Measurements from ENCODE around the gene COA1.
A peak's percentile ranks its signal among the peaks of the same experiment; 100 is the strongest.
"Not testable (repeated sequence)": the region's sequence is repeated elsewhere in the genome, so short reads cannot be mapped to it uniquely, and the experiment has no call there.

Gene COA1

GRCh38 chr7:43649755-43650274, 79.5 kb downstream of the COA1 start:
- peak; percentile 89 for DNase-seq

GRCh38 chr7:43648473-43649406, 80.6 kb downstream of the COA1 start:
- peak; percentile 95 for DNase-seq

DNA sequence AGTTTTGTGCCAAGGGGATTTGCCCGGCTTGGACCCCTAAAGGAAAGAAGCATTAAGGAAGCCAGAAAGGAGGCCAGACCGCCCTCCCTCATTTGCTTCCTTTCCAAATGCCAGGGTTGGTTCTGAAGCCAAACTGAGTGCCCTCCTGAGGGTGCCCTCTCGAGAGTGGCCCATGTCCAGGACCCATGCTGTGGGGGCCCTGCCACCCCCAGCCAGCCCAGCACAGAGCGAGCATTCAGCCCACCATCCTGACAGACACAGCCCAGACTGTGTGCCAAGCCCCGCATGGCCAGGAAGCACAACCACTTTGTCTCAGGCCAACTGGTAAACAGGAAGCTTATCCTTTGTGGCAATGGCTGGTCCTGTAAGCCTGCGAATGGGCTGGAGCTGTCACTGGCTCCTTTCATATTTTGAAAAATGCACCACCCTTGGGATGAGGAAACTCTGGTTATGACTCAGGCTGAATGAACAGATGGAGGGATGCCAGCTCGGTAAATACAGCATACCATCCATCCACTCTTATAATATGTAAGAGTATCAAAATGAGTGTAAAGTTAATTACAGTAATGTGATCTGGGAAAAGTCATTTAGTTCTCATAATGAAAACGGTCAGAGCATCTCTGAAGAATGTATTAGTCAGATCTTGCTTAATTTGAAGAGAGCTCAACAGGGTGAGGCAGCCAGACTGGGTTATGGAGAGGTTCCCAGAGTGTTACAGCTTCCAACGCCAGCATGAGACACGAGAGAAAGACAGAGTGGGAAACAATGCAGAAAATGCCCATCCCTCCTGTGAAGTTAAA, 81.5 kb downstream of the COA1 start:
- peak; percentile 66 for DNase-seq

GRCh38 chr7:43647339-43647672, 82.0 kb downstream of the COA1 start:
- DNase-seq, result no peak

DNA sequence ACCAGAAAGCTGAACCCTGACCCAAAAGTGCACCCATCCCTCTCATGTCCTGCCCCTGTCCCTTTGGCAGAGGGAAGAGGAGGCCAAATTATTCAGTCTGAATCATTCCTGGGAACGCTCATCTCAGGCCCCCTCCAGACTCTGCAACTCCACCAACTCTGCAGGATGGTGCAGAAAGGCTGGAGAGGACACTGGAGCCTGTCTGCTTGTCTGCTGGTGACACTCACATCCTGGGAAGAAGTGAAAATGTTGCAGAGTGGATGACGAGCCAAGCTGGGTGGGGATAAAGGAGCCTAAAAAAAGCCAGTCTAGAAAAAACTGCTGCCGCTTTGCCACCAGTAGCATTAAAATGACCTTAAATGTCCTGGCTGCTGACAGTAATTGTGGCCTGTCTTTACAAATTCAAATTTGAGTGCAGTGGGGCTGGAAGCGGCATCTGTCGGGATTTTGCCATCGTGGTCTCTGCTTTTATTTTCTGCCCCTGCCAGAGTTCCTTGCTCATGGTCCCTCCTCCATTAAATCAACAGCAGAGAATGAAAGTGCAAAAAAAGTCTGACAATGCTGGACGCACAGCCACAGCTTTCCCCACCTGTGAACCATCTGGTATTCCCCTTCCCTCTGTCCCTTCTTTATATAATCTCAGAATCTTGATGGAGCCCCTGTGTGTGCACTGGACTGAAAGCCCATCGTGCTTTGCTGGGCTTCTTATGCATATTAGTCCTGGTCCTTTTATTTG, 82.6 kb downstream of the COA1 start:
- DNase-seq, result no peak

- DNase-seq, result no peak
Measured at GRCh38 chr7:43645699-43646226, 83.6 kb downstream of the COA1 start.

GRCh38 chr7:43643846-43644245, 85.5 kb downstream of the COA1 start:
- DNase-seq, result no peak

- DNase-seq, result no peak
Measured at GRCh38 chr7:43642897-43643630, 86.3 kb downstream of the COA1 start.

DNA sequence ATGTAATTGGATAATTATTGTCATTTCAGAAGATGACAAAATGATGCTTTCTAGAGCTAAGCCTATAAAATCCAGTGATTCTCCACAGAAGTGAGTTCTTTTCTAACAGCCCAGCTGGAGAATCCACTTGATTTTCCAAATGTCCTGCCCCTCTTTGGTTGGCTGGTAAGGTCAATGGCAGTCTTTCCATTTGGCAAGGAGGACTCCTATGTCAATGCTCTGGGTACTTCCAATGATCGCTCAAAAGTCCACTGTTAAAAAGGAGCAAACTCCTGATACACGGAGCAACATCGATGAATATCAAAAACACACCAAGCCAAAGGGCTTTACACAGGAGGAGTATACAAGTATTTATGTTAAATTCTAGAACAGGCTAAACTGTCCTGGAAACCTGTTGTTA, 88.6 kb downstream of the COA1 start:
- DNase-seq, result no peak

GRCh38 chr7:43639858-43640491, 89.3 kb downstream of the COA1 start:
- DNase-seq, result no peak

DNA sequence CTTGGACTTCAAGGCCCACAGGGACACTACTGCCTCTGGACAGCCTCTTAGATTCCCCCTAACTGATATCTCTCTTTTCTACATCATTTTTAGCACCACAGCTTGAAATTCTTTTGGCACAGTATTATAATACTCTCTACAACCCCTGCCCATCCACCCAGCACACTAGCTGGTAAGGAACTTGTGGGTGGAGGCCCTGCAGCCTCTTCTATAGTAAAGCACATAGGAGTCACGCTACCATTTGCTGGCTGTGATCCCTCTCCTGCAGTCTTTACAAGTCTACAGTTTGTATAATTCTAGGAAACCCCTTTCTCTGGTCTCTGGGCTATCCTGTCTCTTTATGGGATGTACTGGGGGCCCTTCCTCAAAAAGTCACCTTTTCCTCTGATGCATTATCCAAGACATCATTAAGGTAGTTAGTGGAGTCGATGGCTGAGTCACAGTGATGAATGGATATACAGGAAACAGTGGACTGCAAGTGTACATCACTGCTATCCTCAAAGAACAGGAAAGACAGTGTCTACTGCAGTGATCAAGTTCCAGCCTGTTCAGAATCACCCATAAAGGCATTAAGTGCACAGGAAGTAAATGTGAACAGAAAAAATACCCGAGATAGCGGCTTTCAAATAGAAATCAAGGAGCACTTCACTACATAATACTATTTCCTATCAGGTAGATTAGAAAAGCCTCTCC, 92.1 kb downstream of the COA1 start:
- DNase-seq, result peak; percentile 55

DNA sequence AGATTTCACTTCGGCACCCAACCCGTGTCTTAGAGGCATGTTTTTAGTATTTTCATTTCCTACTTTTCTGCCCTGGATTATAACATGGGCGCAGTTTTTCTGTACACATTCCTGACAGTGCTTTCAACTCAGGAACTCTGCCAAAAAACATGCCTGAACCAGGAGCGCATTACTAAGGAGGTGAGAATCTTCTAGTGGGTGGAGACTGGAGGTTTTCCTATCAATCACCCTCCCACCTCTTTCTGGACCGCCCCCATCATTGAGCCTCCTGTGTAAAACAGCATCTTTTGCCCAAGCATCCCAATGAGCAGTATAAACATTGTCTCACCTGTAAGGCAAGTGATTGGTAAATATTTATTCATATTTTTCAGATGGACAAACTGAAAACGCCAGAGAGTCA, 93.2 kb downstream of the COA1 start:
- no peak for DNase-seq

DNA sequence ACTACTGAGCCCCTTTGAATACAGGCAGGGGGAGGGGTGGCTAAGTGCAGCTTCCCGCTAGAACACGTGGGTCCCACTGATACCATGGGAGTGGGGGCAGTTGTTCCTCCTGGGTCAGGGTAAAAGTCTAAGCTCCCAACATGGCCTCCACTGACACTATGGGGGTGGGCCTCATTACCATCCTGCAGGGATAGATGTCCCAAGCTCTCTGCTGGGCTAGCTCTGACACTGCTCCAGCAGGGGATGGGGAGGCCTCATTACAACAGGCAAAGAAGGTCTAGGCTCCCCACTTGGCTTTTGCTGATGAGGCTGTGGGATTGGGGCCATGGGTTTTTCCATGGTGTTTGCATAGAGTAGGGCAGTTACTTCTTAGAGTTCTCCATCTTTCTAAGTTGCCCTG, 94.9 kb downstream of the COA1 start:
- no peak for DNase-seq

GRCh38 chr7:43632746-43633145, 96.6 kb downstream of the COA1 start:
- DNase-seq, result no peak

- DNase-seq, result no peak
Measured at GRCh38 chr7:43631559-43631958, 97.8 kb downstream of the COA1 start.

GRCh38 chr7:43630482-43630881, 98.8 kb downstream of the COA1 start:
- DNase-seq, result no peak

- no peak for DNase-seq
Measured at GRCh38 chr7:43629857-43630256, 99.5 kb downstream of the COA1 start.

- no peak for DNase-seq
Measured at GRCh38 chr7:43628431-43628830, 100.9 kb downstream of the COA1 start.

DNA sequence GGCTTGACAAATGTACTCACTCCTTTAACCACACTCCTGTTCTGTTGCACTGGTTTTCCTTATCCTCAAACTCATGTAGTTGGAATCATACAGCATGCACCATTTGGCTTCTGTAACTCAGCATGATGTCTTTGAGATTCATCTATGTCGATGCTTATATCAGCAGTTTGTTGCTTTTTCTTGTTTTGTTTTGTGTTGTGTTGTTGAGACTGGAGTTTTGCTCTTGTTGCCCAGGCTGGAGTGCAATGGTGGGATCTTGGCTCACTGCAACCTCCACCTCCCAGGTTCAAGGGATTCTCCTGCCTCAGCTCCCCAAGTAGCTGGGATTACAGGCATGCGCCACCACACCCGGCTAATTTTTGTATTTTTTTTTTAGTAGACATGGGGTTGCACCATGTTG, 101.5 kb downstream of the COA1 start:
- not testable (repeated sequence) for DNase-seq

DNA sequence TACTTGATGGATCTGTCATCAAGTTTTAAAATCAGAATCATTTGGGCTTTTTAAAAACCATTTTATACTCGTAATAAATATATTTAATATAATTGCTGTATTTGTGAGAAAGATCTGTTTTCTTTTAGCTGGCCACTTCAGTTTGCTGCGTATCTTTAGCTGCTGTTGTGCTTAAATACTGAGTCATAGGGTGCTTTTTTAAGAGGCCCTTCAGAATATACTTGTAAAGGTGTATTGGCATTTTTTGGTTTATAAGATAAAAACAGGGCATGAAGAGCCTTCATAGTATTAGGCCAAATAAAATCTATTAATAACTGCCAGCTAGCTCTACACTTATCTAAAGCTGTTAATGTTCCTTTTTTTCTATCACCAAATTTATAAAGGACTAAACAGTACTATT, 102.6 kb downstream of the COA1 start:
- DNase-seq, result no peak

GRCh38 chr7:43625980-43626379, 103.3 kb downstream of the COA1 start:
- DNase-seq, result no peak
